ENCODE results near the gene IER5L. TPM values are rescaled to one million over a fixed set of nuclear protein-coding genes. Genes with fewer than 3 reads are reported as not detected.
"Not testable (repeated sequence)": the region's sequence is repeated elsewhere in the genome, so short reads cannot be mapped to it uniquely, and the experiment has no call there.

The IER5L gene
- total and polyA plus RNA-seq, 2 of the 8 experiments (the other 6 are each of a cell fraction or from before 2014, with no cell fraction given), result 0.65 to 1.0 TPM

DNA sequence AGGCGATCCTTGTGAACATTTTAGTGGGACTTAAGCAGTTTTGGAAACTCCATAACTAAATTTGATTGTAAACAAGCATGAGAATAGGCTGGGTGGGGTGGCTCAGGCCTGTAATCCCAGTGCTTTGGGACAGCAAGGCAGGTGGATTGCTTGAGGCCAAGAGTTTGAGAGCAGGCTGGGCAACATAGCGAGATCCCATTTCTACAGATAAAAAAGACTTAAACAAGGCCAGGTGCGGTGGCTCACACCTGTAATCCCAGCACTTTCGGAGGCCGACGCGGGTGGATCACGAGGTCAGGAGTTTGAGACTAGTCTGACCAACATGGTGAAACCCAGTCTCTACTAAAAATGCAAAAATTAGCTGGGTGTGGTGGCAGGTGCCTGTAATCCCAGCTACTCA, 11.9 kb upstream of the IER5L start:
- H3K36me3 ChIP-seq (ENCODE audit: control insufficient read depth in 2 of 4, insufficient read depth in 4 of 4, low read length in 3 of 4); H3K9me3 ChIP-seq (ENCODE audit: insufficient read depth in 2 of 2, low read depth in 1 of 2, low read length in 1 of 2); H3K4me2 ChIP-seq (ENCODE audit: insufficient read depth in 1 of 2, low read depth in 2 of 2, low read length in 2 of 2); H2BK120ac ChIP-seq (replicated peaks; ENCODE audit: low read depth, low read length); H4K5ac ChIP-seq (ENCODE audit: insufficient read length, low read depth, low read length); H3K79me2 ChIP-seq (ENCODE audit: control insufficient read depth in 1 of 2, insufficient read depth in 2 of 2, low read length in 2 of 2); FAIRE-seq; H2BK5ac ChIP-seq (ENCODE audit: low read depth, low read length); H3K4ac ChIP-seq (replicated peaks; ENCODE audit: insufficient read length, low read depth, low read length); H3K14ac ChIP-seq (ENCODE audit: insufficient read length); H3K4me3 ChIP-seq (ENCODE audit: extremely low read depth in 1 of 4, insufficient read depth in 2 of 4, low read depth in 3 of 4, low read length in 4 of 4); H3K56ac ChIP-seq (replicated peaks; ENCODE audit: insufficient read length, low read depth, low read length); H3K18ac ChIP-seq (ENCODE audit: extremely low read depth, low read length); H2AK5ac ChIP-seq (ENCODE audit: low read depth, low read length); H3K4me1 ChIP-seq (replicated peaks in 1 of 4; ENCODE audit: control insufficient read depth in 3 of 4, insufficient read depth in 4 of 4, low read length in 3 of 4); H3K9ac ChIP-seq (replicated peaks in 1 of 4; ENCODE audit: extremely low read depth in 1 of 4, low read depth in 3 of 4, low read length in 3 of 4); H2BK15ac ChIP-seq (ENCODE audit: low read length); H4K20me1 ChIP-seq (replicated peaks in 1 of 2; ENCODE audit: control insufficient read depth in 1 of 2, insufficient read depth in 2 of 2, low read length in 2 of 2); POLR2A ChIA-PET (ENCODE audit: partially characterized antibody); H3K23me2 ChIP-seq (ENCODE audit: low read depth, low read length); H3K79me1 ChIP-seq (ENCODE audit: low read depth, low read length); H2AFZ ChIP-seq (ENCODE audit: low read length); H2BK20ac ChIP-seq (ENCODE audit: low read length); DNase-seq (ENCODE audit: low read depth in 1 of 2, low spot score in 2 of 2); H3K27ac ChIP-seq (ENCODE audit: low read depth, low read length); H3K23ac ChIP-seq (ENCODE audit: insufficient read length); H4K91ac ChIP-seq (replicated peaks; ENCODE audit: insufficient read length, low read length); H2BK12ac ChIP-seq (ENCODE audit: low read depth, low read length); H4K8ac ChIP-seq (ENCODE audit: extremely low read depth, insufficient read depth, low read length): not testable (repeated sequence)
- CTCF ChIA-PET (ENCODE audit: partially characterized antibody), result interaction anchor here (0.6 to 6.2 kb wide), 5 partner anchors 8 to 404 kb away, joined by 3 to 41 read pairs (median 4); no protein-coding TSS in a partner anchor
- peaks cover 0 to 16% (median 10%) of the 10 kb centered on the region in 4 experiments; a peak in 4 of 7 replicates for H3K27me3 ChIP-seq (replicated peaks in 1 of 4; ENCODE audit: control insufficient read depth in 3 of 4, extremely low read depth in 1 of 4, insufficient read depth in 3 of 4, low read length in 3 of 4)
- WGBS, 2 experiments (ENCODE audit: extremely low coverage in 1 of 2, insufficient coverage in 1 of 2, insufficient read length in 1 of 2, insufficient replicate concordance in 2 of 2, low coverage in 1 of 2, low lambda C conversion rate in 2 of 2, missing lambda C conversion rate in 1 of 2), result 94% methylated on average over 8 of the region's 8 CpGs; no CpG with 5 or more reads in 1 of the 2 experiments
